ENCODE results near the gene MYO18A.

- no peak for TF ChIP-seq ESRRA (IDR thresholded peaks at IDR 0.05; ENCODE audit: low read length)
- TF ChIP-seq REST (IDR thresholded peaks at IDR 0.05; ENCODE audit: low read depth, low read length): no peak
- no peak for TF ChIP-seq ZBED1 (IDR thresholded peaks at IDR 0.05; ENCODE audit: borderline replicate concordance)
- TF ChIP-seq BHLHE40 (IDR thresholded peaks at IDR 0.05; ENCODE audit: borderline replicate concordance in 1 of 2, low read depth in 2 of 2, low read length in 1 of 2): no peak
- TF ChIP-seq CTCF (IDR thresholded peaks at IDR 0.05 in 2 of 3, conservative IDR thresholded peaks at IDR 0.05 in 1 of 3; ENCODE audit: control insufficient read depth in 2 of 3, extremely low read depth in 1 of 3, insufficient read depth in 1 of 3, low read depth in 3 of 3, low read length in 3 of 3): no peak
- TF ChIP-seq IRF3 (IDR thresholded peaks at IDR 0.05): no peak
- no peak for TF ChIP-seq NRF1 (conservative IDR thresholded peaks at IDR 0.05; ENCODE audit: low read depth, low read length)
- TF ChIP-seq MLLT1 (IDR thresholded peaks at IDR 0.05): no peak
- no peak for TF ChIP-seq HDAC2 (IDR thresholded peaks at IDR 0.05)
- no peak for TF ChIP-seq EZH2 (IDR thresholded peaks at IDR 0.05; ENCODE audit: borderline replicate concordance, control insufficient read depth, low read depth, low read length)
- no peak for TF ChIP-seq RAD21 (IDR thresholded peaks at IDR 0.05; ENCODE audit: insufficient read depth, low read depth, low read length)
- TF ChIP-seq USF2 (IDR thresholded peaks at IDR 0.05; ENCODE audit: borderline replicate concordance, low read depth, low read length): no peak
Measured at GRCh38 chr17:29216856-29217255, 36.7 kb upstream of the MYO18A start.

Data from GM12878 (cell line).